CD4-positive, alpha-beta T cell treated with Interleukin-6 for 4 hours (primary cell): ENCODE data around the gene CAMK2N2.

Experiments used
- DNase-seq: peaks from one replicate; pipeline ENCODE4 v3.0.0-alpha.2; 2020; ENCODE audit warnings: mixed read lengths

The CAMK2N2 gene

DNA sequence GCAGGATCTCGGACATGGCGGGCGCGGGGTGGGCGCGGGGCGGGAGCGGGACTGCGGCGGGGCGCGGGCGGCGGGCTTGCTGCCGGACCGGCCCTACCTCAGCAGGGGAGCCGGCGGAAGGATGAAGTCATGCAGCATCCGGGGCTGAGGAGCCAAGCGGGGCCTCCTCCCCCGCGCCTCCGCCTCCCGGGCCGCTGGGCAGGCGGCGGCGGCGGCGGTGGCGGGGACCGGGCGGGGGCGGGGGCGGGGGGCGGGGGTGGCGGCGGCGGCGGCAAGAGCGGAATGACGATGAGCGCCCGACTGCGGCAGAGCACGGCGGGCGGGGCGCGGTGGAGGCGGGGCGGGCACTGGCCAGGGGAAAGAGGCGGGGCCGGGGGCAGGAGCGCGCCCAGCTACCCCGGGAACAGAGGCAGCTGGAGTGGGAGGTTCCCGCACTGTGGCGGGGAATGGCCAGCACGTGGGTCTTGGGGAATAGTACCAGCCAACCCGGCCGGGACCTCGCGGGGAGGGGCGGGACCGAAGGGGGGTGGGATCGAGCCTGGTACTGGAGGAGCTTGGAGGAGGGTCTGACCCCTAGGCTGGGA lies at the start of gene CAMK2N2:
TSS of gene CAMK2N2 (minus strand) at position 284 of the 584 bp plus-strand sequence. CDS start at position 16, 268 bp downstream.
- peak; percentile 68 for DNase-seq

DNA sequence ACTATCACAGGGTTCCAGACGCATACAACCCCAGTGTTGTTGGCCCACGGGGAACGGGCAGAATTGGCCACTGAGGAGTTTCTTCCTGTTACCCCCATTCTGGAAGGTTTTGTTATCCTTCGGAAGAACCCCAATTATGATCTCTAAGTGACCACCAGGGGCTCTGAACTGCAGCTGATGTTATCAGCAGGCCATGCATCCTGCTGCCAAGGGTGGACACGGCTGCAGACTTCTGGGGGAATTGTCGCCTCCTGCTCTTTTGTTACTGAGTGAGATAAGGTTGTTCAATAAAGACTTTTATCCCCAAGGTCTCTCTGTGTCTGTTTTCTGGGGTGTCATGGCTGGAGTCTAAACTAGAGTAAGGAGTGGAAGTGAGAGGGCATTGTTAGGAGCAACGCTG lies 47.4 kb upstream of the CAMK2N2 start:
- DNase-seq, result no peak

DNA sequence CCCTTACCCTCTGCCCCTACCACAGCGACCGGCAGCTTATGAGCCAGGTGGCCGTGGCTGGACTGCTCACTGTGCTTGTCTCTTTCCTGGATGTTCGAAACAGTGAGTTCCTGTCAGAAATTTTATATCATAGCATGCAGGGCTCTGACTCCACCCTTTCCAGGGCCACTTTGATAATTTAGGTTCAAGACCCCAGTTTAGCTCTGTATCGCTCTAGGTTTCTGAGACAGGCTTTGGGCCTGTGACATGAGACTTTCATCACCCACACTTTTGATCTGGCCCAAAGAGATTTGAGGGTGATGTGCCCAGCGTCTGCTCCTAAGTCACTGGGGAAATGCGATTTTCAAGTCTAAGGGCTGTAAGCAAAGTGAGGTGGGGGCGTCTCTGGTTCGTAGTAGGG lies 46.6 kb upstream of the CAMK2N2 start:
- no peak for DNase-seq

DNA sequence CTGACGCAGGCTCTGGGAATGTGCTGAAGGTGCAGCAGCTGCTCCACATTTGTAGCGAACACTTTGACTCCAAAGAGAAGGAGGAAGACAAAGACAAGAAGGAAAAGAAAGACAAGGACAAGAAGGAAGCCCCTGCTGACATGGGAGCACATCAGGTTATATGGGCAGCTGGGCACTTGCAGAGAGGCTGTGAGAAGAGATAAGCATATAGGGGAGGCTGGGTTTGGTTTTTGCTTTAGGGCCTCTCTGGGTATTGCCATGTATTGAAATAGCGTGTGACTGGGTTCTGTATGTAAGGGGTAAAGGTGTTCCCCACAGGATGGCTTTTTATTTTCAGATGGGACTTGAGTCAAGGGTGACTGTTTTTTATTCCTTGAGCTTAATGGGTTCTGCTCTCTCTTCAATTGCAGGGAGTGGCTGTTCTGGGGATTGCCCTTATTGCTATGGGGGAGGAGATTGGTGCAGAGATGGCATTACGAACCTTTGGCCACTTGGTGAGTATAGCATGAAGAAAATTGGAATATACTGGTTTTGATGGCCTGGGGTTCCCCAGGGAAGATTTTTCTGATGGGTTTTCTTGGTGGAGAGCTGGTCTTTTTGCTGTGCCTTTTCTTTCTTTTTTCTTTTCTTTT lies 45.1 kb upstream of the CAMK2N2 start:
- DNase-seq, result no peak

DNA sequence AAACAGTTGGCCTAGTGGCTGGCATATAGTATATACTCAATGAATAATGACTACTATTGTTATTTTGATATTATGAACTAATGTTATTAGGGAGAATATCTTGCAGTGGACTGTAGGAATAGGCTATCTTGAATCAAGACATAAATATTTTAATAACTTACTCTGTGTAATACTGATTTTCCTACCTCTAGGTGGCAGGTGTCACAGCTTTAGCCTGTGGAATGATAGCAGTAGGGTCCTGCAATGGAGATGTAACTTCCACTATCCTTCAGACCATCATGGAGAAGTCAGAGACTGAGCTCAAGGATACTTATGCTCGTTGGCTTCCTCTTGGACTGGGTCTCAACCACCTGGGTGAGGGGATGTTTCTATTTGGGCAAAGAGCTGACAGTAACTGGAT lies 44.2 kb upstream of the CAMK2N2 start:
- DNase-seq, result no peak

DNA sequence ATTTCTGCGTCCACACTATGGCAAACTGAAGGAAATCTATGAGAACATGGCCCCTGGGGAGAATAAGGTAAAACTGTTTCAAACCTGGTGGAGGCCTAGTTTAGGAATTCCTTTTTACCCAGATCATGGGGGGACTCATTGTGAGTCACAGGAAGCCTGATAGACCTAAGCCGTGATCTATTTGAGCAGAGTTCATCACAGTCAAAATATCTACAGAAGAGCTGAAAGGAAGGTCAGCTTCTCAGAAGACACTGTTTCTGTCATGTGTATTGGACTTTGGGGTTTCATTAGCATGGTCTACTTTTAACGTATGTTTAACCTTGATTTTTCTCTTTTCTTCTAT lies 39.0 kb upstream of the CAMK2N2 start:
- no peak for DNase-seq

DNA sequence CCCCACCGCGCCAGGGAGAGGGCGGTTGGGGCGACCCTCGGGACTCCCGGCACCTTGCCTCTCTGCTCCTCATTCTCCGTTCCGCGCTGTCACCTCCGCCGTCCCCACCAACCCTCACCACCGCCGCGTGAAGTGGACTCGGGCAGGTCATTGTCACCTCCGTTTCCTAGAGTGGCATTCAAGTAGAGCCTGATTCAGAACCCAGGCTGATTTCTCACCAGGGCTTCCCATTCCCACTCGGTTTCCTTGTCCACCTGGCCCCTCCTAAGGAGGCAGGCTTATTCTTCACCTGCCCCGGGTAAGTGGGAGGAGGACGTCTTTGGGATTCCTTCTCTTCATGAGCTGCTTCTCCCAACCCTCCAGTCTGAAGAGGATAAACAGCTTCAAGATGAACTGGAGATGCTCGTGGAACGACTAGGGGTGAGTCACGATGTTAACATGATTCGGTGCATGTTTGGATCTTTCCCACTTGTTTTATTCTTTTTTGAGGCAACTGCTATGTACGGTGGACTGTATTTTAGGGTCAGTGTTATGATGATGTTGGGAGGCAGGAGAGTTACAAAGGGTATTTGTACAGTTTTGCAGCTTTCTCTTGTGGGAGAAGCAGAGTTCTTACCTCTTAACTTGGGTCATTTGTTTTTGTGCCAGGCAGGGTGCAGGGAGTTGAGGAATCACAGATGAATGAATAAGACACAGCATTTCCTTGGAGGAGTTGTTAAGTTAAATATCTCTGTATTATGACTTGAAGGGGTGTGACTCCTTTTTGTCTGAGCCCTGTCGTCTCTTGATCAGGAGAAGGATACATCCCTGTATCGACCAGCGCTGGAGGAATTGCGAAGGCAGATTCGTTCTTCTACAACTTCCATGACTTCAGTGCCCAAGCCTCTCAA lies 38.4 kb upstream of the CAMK2N2 start:
- no peak for DNase-seq

DNA sequence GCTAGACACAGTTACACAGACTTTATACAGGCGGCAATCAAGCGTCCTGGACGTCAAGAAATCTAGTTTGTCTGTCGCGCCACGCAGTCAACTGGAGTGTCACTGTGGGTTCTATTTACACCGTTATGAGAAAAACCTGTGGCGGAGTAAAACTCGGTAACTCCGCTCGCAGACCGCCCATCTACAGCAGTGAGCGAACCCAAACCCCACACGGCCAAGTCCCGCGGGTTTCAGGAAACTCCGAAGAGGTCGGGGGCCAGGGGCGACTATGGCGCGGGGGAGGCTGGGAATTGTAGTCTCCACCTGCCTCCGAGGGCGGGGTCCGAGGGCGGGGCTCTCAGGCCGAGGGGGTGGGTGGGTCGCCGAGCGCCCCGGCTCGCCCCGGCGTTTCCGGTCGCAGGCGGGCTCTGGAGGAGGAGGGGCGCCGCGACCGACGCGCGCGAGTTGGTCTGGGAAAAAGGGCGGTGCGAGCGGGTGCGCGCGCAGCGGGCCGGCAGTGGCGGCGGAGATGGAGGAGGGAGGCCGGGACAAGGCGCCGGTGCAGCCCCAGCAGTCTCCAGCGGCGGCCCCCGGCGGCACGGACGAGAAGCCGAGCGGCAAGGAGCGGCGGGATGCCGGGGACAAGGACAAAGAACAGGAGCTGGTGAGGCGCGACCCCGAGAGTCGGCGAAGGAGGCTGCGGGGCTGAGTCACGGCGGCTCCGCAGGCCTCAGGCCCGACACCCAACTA lies 37.6 kb upstream of the CAMK2N2 start, which contains the start of gene PSMD2:
TSS of gene PSMD2 (plus strand) at position 483 of the 729 bp plus-strand sequence. CDS start at position 509, 26 bp downstream.
- peak; percentile 99 for DNase-seq

DNA sequence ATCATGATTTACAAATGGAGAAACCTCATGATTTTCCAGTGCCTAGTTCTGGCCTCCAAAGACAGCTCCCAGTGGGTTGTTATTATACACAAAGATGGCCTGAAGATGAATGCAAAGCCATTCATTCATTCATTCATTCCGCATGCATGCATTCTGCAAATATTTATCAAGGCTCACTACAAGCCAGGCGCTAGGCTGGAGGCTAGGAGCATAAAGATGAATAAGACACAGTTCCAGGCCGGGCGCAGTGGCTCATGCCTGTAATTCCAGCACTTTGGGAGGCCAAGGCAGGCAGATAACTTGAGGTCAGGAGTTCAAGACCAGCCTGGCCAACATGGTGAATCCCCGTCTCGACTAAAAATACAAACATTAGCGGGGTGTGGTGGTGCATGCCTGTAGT lies 35.3 kb upstream of the CAMK2N2 start:
- DNase-seq, result no peak

DNA sequence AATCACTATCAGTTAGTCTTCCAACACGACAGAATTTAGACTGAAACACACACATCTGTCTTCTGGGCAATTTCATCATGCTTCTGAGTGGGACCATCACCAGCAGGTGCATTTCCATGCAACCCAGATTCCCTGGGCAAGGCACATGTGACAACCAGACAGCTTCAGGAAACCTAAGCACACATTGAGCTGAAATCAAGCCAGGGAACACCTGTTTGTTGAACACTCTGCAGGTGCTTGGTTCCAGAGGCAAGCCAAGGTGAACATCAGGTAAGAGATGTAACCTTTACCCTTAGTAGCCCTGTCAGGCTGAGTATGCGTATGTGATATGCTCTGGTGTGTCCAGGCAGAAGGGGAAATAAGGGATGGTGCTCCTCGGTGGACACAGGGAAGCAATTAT lies 34.4 kb upstream of the CAMK2N2 start:
- no peak for DNase-seq

DNA sequence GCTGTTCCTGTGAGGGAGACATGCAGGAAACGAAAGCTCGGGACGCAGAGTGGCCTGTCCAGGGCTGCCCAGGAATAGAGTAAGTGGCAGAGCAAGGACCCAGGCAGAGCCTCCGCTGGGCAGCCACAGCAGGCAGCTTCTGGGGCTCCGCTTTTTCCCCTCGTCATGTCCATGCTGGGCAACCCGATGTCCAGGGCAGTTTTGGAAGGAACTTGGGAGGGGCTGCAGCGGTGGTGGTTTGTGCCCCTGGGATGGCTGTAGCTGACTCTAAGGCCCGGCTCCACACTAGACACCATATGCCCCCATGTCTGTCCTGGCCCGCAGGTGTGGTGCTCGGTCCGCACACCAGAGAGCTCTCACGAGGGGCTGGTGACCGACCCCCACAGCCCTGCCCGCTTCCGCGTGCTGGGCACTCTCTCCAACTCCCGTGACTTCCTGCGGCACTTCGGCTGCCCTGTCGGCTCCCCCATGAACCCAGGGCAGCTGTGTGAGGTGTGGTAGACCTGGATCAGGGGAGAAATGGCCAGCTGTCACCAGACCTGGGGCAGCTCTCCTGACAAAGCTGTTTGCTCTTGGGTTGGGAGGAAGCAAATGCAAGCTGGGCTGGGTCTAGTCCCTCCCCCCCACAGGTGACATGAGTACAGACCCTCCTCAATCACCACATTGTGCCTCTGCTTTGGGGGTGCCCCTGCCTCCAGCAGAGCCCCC lies 30.5 kb upstream of the CAMK2N2 start:
- DNase-seq, result no peak

DNA sequence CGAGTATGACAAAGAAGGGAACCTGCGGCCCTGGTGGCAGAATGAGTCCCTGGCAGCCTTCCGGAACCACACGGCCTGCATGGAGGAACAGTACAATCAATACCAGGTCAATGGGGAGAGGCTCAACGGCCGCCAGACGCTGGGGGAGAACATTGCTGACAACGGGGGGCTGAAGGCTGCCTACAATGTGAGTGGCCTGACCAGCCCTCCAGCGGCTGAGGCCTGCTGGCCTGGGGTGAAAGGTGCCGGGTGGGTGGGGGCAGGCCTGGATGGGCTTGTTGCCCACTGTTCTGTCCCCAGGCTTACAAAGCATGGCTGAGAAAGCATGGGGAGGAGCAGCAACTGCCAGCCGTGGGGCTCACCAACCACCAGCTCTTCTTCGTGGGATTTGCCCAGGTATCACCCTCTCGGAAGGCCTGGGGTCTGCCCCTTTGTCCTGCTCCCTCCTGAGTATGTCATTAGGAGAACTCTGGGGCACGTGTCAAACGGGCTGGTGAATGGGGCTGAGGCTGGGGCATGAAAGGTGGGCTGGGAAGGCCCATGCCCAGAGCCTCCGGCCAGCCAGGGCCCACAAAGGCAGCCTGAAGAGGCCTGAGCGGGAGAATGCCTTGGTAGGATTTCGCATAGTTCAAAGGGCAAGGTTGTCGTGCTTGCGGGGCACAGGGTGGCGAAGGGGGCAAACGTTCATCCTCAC lies 29.8 kb upstream of the CAMK2N2 start:
- DNase-seq, result no peak

DNA sequence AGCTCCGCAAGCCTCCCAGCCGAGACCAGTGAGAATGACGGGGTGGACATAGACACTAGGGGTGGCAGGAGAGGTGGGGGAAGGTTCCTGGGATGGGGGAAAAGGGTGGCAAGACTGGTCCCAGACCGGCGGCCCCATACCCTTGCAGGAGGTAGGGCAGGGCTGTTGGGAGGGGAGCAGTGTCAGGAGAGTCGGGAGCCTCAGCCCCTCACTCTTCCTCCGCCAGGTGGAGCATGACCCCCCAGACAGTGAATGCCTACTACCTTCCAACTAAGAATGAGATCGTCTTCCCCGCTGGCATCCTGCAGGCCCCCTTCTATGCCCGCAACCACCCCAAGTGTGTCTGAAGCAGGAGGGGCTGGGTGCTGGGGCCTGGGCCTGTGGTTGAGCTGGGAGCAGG lies 29.0 kb upstream of the CAMK2N2 start:
- DNase-seq, result no peak

DNA sequence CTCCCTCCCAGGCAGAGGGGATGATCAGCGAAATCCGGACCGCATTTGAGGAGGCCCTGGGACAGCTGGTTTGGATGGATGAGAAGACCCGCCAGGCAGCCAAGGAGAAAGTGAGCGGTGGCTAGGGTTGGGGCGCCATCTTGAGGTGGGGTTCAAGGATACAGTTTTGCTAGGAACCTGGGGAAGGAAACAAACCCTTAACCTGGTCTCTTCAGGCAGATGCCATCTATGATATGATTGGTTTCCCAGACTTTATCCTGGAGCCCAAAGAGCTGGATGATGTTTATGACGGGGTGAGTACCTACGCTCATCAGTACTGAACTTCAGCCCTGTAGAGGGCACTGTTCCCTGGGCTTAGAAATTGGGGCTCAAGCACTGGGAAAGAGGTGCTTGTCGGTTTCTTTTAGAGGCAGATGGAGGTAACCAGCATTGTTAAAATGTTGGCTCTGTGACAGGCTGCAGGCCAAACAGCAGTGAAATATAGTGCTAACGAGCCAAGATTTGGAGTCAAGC lies 28.1 kb upstream of the CAMK2N2 start:
- DNase-seq, result peak; percentile 68

DNA sequence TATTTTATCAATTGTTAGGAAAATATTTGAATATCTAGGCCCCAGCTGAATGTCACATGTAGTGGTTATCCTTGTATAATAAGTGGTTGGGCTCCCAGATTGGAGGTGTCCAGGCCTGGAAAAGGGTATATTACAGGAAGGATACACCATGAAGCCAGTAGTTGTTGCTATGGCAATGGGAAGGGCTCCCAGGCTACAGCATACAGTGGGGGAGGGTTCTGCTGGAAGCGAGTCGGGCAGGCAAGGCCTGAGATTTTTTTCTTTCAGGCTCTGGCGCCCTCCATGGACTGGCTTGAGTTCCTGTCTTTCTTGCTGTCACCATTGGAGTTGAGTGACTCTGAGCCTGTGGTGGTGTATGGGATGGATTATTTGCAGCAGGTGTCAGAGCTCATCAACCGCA lies 23.3 kb upstream of the CAMK2N2 start:
- peak; percentile 39 for DNase-seq

DNA sequence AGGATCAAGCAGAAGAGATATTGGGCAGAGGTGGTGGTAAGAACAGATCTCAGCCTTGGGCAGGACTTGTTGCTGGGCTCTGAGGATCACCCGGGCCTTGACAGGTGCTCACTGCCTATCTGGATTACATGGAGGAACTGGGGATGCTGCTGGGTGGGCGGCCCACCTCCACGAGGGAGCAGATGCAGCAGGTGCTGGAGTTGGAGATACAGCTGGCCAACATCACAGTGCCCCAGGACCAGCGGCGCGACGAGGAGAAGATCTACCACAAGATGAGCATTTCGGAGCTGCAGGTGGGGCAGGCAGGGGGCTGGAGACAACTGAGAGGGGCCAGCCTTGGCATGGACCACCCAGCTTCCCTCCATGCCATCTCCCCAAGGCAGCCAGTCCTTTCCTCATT lies 22.3 kb upstream of the CAMK2N2 start:
- no peak for DNase-seq

DNA sequence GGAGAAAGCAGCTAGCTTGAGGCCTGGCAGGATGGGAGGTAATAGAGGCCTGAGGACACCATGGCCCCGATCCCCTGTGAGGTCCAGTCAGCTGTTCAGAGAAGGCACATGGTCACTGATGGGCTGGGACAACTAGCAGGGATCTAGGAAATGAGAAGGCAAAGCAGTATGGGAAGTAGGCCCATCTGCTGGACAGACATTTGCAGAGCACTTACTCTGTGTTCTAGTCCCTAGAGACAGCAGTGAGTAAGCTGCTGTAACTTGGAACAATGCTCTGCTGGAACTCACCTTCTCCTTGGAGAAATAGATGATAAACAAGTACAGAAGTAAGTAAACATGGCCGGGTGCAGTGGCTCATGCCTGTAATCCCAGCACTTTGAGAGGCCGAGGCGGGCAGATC lies 21.6 kb upstream of the CAMK2N2 start:
- no peak for DNase-seq

DNA sequence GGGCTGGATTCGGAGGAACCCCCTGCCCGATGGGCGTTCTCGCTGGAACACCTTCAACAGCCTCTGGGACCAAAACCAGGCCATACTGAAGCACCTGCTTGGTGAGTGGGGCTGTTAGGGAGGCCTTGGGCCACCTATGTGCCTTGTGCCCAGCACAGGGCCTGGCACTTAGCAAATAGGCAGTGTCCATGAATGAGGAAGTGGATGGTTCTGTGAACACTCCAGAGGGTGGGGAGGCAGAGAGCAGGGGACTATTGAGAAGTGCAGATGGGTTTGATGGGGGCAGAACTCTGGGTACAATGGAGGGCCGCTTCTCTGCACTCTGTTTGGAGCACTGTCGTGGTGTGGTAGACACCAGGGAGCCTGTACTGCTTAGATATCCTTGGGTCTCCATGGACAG lies 16.0 kb upstream of the CAMK2N2 start:
- no peak for DNase-seq

DNA sequence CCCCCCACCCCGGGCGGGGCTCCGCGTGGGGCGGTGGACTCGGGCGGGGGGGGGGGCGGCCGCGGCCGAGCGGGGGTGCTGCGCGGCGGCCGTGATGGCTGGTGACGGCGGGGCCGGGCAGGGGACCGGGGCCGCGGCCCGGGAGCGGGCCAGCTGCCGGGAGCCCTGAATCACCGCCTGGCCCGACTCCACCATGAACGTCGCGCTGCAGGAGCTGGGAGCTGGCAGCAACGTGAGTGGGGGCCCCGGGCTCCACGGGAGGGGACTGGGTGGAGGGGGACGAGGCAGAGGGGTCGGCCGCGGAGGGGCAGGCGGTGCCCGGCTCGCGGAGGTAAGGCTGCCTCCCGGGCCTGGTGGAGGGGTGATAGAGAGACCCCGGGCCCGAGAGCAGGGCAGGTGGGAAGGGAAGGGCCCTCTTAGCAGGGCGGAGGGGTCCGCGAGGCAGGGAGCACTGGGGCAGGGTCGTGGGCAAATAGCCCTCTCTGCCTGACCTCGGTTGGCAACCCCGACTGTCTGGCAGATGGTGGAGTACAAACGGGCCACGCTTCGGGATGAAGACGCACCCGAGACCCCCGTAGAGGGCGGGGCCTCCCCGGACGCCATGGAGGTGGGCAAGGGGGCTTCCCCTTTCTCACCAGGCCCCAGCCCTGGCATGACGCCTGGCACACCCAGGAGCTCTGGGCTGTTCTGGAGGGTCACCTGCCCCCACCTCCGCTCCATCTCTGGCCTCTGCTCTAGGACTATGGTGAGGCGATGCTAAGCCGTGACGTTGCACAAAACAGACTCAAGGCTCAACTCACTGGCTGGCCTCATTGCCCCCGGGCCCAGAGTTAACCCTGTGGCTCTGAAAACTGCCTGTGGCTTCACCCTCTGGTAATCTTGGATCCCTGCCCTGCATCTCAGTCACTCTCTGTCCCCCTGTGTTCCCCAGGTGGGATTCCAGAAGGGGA lies 14.9 kb upstream of the CAMK2N2 start, which contains the start of gene ECE2:
TSS of gene ECE2 (plus strand) at position 62 of the 950 bp plus-strand sequence. CDS start at position 194, 132 bp downstream.
- no peak for DNase-seq

DNA sequence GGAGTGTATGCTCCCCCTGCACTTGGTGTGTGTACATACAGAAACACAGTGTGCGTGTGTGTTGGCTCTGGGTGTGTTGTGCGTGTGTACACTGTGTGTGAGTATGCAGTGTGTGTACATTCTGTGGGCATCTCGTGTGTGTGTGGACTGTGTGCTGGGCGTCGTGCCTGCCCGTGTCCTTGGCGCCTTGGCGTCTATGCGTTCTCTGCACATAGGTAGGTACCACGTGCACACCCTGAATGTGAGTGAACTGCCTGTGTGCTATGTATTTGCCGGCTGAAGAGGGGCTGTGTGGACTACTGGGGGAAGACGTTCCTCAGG lies 14.0 kb upstream of the CAMK2N2 start:
- no peak for DNase-seq

DNA sequence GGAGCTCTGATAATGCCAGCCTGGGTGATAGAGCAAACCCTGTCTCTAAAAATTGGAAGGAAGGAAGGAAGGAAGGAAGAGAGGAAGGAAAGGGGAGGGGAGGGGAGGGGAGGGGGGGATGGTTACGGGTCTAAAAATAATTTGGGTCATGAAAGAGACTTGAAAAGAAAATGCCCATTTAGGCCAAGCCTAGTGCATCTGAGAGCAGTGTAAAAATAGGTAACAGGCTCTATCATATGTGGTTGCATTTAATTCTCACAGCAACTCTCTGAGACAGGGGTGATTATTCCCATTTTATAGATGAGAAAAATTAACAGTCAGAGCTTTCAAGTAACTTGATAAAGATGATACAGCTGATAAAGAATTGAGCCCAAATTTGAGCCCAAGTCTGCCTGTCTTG lies 10.9 kb upstream of the CAMK2N2 start:
- DNase-seq, result no peak
